Bronchial epithelial cell (primary cell): ENCODE data around the gene DIDO1. TPM values are rescaled to one million over a fixed set of nuclear protein-coding genes. Genes with fewer than 3 reads are reported as not detected.
A peak's percentile ranks its signal among the peaks of the same experiment; 100 is the strongest.

Source experiments
- DNase-seq: peaks from one replicate; pipeline ENCODE4 v3.0.0-alpha.2; 2010; ENCODE audit warnings: low read depth
- FAIRE-seq: peaks from 2 replicates; lab custom pipeline; 2011; peaks lifted over from hg19 to GRCh38; lab: Jason Lieb, UNC
- H3K27me3 ChIP-seq: 2 replicates; pipeline ENCODE4 v1.5.1; 2011; ENCODE audit warnings: low read length; ENCODE audit not compliant: control insufficient read depth, insufficient read depth
- H3K36me3 ChIP-seq: 2 replicates; pipeline ENCODE4 v1.5.1; 2011; ENCODE audit warnings: low read length; ENCODE audit not compliant: control insufficient read depth, insufficient read depth
- H3K4me3 ChIP-seq: 2 replicates; pipeline ENCODE4 v1.5.1; 2011; ENCODE audit warnings: mild to moderate bottlenecking, low read depth, low read length, control low read depth
- CTCF ChIP-seq: IDR thresholded peaks from 2 replicates; pipeline ENCODE4 v1.5.1; 2011; ENCODE audit warnings: mild to moderate bottlenecking, moderate library complexity, low read length, control low read depth, inconsistent platforms; ENCODE audit not compliant: insufficient read depth, severe bottlenecking
- total RNA-seq: library from RNA; depleted of rRNA; stranded (reverse); fragments of >200 nt; gene quantifications from 2 replicates; pipeline ENCODE4 v1.2.1, GENCODE V29; 2014

DIDO1 gene
- total RNA-seq, 1 donor from 2014 or later = 26.9 TPM

GRCh38 chr20:62860391-62860923 is 65.8 kb downstream of the DIDO1 start:
- peaks cover 1% of the 10 kb centered on the region for H3K36me3 ChIP-seq
- peak overlapping the region; percentile 53 for H3K4me3 ChIP-seq
- no peak for FAIRE-seq
- DNase-seq = no peak
- no peaks in the 10 kb centered on the region for H3K27me3 ChIP-seq
- TF ChIP-seq CTCF = no peak

- H3K27me3 ChIP-seq = no peaks in the 10 kb centered on the region
- no peak for TF ChIP-seq CTCF
- DNase-seq (no peak), FAIRE-seq (no peak)
- H3K36me3 ChIP-seq = peaks cover 1% of the 10 kb centered on the region
- H3K4me3 ChIP-seq = no peak overlapping the region
Observed at GRCh38 chr20:62859721-62860120, 66.6 kb downstream of the DIDO1 start.

- Histone ChIP-seq H3K36me3 (peaks cover 6% of the 10 kb centered on the region), H3K27me3 (no peaks in the 10 kb centered on the region), H3K4me3 (no peak overlapping the region)
- FAIRE-seq (no peak), DNase-seq (no peak)
- TF ChIP-seq CTCF = no peak
Observed at GRCh38 chr20:62858058-62858830, 68.1 kb downstream of the DIDO1 start.

- Histone ChIP-seq H3K4me3 (no peak overlapping the region), H3K36me3 (peaks cover 11% of the 10 kb centered on the region), H3K27me3 (no peaks in the 10 kb centered on the region)
- FAIRE-seq = no peak
- peak; percentile 90 for DNase-seq
- TF ChIP-seq CTCF = no peak
Observed at GRCh38 chr20:62856931-62857619, 69.2 kb downstream of the DIDO1 start.

GRCh38 chr20:62855120-62855519 is 71.2 kb downstream of the DIDO1 start:
- H3K27me3 ChIP-seq = no peaks in the 10 kb centered on the region
- FAIRE-seq (no peak), DNase-seq (no peak)
- peaks cover 16% of the 10 kb centered on the region for H3K36me3 ChIP-seq
- H3K4me3 ChIP-seq = no peak overlapping the region
- TF ChIP-seq CTCF = no peak
